ENCODE results near the gene RNF113A.
"Not testable (repeated sequence)": the region's sequence is repeated elsewhere in the genome, so short reads cannot be mapped to it uniquely, and the experiment has no call there.

The RNF113A gene

GRCh38 chrX:119871599-119872395 lies at the start of gene RNF113A, which contains the start of gene NDUFA1:
TSS of gene RNF113A (minus strand) at chrX:119871733. CDS start at chrX:119871613, 120 bp downstream.
TSS of gene NDUFA1 (plus strand) at chrX:119871832. CDS start at chrX:119871912, 80 bp downstream.
- DNase-seq: peak; percentile 22

DNA sequence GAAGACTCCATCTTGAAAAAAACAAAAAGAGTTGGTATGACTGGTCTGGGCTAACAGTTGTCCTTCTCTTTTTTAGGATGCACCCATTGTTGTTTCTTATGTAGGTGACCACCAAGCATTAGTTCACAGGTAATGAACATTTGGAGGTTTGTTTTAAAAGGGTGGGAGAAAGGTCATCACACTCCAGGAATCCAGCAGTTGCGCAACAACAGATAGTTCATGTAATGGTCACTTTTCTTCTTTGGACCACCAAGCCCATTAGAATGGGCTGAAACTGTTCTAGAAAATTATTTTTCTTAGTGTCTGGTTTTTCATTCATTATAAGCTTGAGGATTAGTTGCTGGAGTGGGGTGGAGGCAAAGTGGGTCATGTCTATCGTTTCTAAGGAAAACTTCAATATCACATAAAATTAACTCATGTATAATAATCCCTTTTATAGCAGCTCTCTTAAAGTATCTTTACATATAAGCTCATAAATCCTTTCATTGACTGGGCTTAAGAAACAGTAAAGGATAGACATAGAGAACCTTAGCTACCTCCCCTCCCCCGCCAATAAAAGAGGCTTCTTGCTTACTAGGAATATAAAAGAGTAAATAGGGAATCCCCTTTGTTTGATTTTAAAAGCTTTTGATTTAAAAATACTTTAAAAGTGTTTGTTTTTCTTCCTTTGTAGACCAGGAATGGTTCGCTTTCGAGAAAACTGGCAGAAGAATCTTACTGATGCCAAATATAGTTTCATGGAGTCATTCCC lies 48.5 kb upstream of the RNF113A start:
- DNase-seq: no peak

- no peak for DNase-seq
These were observed 46.3 kb upstream of the RNF113A start for GRCh38 chrX:119917877-119918276.

DNA sequence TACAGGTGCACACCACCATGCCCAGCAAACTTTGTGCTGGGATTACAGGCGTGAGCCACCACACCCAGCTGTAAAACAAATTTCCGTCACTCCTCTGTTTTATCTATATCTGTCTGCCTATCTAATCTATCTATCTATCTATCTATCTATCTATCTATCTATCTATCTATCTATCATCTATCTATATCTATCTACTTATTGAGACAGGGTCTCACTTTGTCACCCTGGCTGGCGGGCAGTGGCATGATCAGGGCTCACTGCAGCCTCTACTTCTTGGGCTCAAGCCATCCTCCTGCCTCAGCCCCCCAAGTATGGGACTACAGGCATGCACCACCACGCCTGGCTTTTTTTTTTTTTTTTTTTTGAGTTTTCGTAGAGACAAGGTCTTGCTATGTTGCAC lies 44.8 kb upstream of the RNF113A start:
- DNase-seq: no peak

- no peak for DNase-seq
These were observed 29.4 kb upstream of the RNF113A start for GRCh38 chrX:119900976-119901375.

GRCh38 chrX:119899125-119899524 lies 27.6 kb upstream of the RNF113A start:
- no peak for DNase-seq

GRCh38 chrX:119895843-119896326 lies 24.4 kb upstream of the RNF113A start, which contains the start of gene AKAP14:
TSS of gene AKAP14 (plus strand) at chrX:119895893. CDS start at chrX:119903224, 7,331 bp downstream.
- DNase-seq: no peak

DNA sequence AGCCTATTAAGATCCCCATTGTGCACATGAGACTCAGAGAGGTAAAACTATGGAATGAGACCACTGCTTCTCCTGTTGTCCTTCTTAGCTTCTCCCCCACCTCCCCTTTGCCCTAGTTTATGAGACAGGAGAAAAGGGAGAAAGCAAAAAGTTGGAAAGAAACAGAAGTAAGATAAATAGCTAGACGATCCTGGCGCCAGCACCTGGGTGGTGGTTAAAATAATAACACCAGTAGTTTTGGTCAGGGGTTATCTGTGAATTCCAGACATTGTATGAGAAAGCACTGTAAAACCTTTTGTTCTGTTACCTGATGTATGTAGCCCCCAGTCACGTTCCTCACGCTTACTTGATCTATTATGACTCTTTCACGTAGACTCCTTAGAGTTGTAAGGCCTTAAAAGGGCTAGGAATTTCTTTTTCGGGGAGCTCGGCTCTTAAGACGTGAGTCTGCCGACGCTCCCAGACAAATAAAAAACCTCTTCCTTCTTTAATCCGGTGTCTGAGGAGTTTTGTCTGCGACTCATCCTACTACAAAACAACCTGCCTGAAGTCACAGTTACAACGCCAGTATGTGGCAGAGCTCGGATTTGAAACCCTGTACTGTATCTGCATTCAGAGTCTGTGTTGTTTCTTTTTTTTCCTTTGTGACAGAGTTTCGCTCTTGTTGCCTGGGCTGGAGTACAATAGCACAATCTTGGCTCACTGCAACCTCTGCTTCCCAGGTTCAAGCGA lies 20.6 kb upstream of the RNF113A start:
- DNase-seq: not testable (repeated sequence)

GRCh38 chrX:119890626-119891025 lies 19.1 kb upstream of the RNF113A start:
- not testable (repeated sequence) for DNase-seq

DNA sequence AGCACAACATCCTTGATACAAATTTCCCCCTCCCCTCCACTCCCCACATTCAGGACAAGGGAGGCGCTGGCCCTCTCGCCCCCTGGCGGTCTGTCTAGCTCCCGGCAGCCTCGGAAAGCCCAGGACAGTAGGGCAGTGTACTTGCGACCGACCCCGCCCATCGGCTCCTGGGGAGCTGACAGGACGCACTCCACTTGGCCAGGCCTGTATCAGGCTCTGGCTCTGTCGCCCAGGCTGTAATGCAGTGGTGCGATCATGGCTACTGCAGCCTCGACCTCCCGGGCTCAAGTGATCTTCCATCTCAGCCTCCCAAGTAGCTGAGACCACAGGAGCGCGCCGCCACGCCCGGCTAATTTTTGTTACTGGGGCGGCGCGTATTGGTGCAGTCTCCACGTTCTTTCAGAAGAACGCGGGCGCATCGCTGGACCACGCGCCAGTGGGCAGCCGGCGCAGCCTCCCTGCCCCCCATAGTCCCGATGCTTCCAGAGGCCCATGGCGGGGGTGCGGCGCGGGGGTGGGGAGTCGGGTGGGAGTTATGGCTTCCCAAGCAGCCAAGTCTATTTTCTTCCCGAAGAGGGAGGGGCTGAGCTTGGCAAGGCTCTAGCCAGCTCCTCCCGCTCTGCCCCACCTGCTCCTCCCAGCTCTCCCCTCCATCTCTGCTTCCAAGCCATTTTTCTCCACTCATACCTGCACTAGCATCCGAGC lies 16.3 kb upstream of the RNF113A start:
- peak; percentile 12 for DNase-seq

DNA sequence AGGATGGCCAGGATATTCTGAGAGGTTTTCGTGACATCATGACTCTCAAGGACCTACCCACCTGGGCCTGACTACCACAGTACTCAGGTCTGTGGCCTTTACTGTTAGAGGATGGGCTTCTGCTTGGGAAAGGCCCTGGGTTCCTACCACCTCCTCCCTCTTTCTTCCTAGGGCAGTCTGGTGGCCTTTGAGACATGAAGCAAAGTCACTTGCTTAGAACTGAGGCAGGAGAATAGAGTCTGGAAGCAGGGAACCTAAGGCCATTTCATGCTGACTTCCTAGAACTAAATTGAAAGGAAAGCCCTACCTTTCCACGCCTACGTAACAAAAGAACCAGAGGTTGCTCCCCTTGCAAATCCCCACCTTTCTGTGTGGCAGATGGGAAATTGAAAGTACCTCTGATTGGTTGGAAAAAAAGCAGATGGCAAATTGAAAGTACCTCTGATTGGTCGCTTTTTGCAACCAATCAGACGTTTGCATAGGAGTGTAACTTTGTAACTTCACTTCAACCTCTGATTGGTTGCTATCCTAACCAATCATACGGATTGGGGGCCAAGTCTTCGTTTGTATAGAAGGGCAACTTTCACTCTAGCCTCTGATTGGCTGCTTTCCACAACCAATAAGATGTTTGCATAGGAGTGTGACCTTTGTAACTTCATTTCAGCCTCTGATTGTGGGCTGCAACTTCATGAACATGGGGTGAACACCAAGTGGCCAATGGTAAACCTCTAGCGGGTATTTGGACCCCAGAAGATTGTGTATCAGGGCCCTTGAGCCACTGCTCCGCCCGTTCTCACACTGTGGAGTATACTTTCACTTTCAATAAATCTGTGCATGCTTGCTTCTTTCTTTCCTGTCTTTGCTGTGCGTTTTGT lies 14.3 kb upstream of the RNF113A start:
- DNase-seq: no peak

DNA sequence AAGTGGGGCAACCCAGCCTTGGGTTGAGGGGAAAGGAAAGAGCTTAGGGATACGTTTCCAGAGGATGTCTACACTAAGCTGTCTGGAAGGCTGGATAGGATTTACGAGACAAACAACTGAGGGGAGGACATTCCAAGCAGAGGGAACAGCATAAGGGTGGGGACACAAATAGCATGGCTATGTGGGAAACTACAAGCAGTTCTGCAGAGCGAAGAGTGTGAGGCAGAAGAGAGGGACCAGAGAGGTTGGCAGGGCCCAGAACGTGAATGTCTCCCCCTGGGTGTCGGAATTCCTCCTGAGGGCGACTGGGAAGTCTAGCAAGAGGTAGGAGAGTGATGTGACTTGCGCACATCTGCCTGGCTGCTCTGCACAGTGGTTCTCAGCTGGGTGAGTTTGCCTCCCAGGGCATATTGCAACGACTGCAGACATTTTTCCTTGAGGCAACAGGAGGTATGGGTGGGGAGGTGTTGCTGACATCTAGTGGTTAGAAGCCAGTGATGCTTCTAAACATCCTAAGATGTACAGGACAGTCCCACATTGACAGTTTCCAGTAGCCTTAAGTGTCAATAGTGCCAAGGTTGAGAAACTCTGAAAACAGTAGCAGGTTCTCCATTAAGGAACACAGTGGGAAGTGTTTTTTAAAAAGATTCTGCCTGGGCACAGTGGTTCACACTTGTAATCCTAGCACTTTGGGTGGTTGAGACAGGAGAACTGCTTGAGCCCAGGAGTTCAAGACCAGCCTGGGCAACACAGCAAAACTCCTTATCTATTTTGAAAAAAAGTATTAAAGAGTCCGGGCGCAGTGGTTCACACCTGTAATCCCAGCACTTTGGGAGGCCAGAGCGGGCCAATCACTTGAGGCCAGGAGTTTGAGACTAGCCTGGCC lies 9.3 kb upstream of the RNF113A start:
- DNase-seq: peak; percentile 46

GRCh38 chrX:119880076-119880475 lies 8.5 kb upstream of the RNF113A start:
- DNase-seq: no peak

DNA sequence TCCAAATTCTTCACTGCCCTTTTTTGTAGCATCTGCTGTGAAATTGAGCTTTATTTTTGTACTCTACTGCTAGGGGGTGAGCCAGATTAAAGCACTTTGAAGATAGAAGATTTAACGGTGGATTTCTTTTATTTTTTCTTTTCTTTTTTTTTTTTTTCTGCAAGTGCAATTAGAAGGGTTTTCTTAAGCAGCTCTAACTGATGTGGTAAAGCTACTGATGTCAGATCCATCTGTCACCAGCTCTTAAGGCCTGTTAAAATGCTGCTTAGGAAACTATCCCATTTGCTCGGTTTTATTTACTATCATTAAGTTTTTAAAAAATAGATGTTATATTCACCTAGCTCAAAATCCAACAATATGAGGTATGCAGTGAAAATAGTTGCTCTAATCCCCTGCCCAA lies 7.2 kb upstream of the RNF113A start:
- DNase-seq: no peak

- no peak for DNase-seq
These were observed 311 bp downstream of the RNF113A start for GRCh38 chrX:119871245-119871598.

- DNase-seq: no peak
These were observed 854 bp downstream of the RNF113A start for GRCh38 chrX:119870626-119871131.

- no peak for DNase-seq
These were observed 18.1 kb downstream of the RNF113A start for GRCh38 chrX:119853444-119853843.

DNA sequence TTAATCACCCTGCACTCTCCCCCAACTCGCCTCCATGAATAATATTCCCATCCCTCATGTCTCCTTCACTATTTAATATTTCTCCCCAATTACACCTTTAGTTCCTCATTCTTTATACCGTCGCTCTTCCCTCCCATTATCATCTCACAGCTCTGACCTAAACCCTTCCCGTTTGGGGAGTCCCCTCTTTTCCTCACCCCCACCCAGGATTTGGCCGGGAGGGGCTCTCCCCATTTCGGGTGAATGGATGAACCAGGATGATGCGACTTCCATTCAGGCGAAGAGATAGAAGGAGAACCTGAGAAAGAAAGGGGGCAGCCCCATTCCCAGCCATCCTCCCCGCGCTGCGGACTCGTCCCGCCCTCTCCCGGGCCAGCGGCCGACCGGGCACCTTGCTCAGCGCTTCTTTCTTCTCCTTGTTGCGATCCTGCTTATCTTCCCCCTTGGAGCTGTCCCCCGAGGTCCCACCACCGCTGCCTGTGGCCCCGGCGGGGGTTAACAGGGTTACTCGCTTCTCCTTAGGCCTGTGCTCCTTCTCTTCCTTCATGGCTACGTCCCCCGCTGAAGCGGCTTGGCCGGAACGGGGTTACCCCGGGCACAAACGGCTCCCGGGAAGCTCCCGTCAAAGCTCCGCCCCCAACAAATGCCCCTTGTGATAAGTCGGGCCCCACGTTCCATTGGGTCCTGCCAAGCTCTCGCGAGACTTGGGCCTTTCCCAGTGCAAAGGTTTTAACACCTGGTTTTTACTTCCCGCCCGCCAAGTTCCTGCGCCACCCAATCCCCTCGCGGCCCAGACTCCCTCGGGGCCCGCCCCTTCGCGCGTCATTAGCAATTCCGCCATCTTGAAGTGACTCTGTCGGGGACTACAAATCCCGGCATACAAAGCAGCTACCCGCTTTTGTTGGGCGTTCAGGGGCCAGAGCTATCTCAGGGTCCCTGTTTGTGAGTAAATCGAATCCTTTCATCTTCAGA lies 18.9 kb downstream of the RNF113A start, which contains the start of gene UPF3B:
TSS of gene UPF3B (minus strand) at position 582 of the 972 bp plus-strand sequence. CDS start at position 547, 35 bp downstream.
- peak; percentile 87 for DNase-seq

DNA sequence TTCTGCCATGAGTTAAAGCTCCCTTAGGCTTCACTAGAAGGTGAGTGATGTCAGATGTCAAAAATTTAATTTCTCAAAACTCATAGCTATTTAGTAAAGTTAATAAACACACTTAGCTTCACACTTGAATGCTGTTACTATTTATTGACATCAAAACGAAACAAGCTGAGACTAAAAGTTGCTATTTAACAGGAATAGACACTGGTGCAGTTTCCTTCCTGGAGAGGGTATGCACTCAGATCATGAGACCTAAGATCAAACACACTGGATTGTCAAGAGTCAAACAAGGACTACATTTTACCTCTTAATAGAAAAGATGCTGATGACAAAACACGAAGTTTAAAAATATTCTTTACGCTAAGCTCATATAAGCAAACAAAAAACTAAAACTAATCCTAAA lies 37.6 kb downstream of the RNF113A start:
- DNase-seq: no peak
